ENCODE measurements around the gene TBC1D3B.
A peak's percentile ranks its signal among the peaks of the same experiment; 100 is the strongest.
"Not testable (repeated sequence)": the region's sequence is repeated elsewhere in the genome, so short reads cannot be mapped to it uniquely, and the experiment has no call there.

TBC1D3B gene

DNA sequence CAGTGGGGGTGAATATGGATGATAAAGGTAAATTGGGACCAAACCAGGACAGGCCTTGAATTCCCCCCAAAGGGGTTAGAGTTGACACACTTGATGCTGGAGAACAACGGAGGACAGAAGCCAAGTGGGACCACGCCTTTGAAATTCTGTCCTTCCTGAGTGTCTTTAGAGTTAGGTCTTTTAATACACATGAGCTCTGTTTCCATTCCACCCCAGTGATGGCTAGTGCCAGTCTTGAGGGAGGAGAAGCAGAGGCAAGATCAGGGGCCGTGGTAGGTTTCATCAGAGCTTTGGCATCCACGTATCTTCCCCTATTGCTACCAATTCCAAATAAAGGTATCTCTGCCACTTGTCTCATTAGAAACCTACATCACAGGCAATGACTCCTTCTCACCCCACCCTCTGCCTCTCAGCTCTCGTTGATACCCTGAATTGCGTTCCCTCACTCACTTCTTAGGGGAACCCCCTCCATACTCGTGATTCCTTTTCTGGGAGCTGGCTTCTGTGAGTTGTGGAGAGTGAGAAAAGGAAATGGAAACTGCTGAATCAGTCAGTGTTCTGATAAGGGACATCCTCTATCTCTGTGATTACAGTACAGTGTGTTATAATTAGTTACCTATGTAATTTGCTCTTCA, 22.5 kb upstream of the TBC1D3B start:
- peak; percentile 44 for DNase-seq

DNA sequence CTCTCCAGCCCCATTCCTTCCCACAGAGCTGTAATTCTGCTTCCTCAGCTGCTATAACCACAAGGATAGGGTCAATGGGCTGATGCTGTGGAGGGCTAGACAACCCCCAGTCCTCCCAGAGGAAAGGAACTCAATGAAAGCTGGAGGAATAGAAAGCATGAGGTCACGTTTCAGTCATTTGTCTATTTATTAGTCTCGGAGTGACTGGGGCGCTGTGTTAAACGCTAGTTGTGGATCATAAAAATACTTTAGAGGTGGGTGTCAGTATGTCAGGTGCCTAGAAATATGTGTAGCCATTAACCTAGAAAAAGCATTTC, 20.9 kb upstream of the TBC1D3B start:
- DNase-seq = no peak

DNA sequence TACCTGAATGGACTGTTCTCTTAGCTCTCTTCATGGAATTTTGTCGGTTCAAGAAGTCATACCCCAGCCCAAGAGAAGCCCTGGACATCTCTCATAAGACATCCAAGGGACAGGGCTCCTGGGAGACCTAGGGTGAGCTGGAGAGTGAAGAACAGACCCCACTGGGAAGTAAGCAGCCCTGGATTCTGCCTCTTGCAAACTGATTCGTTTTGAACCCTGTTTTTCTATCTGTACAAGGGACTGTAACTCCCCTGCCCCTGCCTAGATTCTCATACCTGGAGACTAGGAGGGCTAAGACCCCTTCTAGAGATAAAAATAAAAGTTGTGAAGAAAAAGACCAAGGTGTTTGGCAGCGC, 19.7 kb upstream of the TBC1D3B start:
- DNase-seq = no peak

DNA sequence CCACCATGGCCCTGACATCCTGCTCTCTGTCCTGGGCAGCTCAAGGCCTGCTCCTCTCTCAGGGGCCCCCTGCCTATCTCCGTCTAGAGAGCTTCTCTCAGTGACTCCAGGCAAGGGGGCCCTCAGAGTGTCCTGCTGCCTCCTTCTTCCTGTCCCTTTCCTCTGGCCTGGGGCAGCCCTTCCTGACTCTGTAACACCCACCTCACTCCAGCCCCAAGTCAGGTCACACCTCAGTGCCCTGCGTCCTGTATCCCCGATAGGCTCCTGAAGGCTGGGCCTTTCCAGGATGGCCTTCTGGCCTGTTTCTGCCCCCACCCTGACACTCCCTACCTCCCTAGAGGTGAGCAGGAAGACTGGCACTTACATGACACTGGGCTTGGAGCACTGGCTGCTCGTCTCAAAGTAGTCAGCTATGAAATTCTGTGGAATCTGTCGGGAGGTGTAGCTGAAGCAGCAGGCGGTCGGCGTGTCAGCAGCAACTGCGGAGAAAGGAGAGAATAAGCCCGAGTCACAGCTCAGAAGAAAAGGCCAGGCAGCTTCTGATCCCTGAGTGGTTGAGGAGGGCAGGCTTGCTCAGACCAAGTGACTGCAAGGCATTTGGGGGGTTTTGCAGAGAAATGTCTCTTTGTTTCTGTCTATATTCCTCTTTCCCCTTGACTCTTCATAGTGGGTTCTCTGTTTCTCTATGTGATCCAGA, 19.1 kb upstream of the TBC1D3B start:
- DNase-seq = no peak

DNA sequence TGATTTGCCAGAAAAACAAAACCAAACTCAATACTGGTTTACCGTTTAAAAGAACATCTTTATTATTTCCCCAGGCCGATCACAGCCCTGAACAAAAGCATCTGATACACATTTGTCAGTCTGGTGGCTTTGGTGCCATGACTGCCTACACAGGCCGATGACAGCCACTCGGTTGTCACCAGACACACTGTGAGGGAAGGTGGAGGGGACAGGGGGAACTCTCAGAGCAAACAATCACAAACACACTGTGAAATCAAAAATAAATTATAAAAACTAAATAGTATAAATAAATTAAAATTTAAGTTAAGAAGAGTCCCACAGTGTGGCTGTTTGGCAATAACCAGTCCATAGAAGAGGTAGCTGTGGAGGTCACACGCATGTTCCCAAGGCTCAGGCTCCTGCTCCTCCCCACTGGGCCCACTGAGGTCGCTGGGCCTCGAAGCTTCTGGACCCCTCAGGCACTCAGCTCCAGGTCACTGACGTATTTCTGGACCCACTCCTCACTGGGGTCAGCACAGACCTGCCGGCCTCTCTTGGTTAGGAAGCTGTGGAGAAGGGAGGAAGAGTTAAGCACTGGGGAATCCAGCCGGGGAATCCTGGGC, 18.5 kb upstream of the TBC1D3B start:
- not testable (repeated sequence) for DNase-seq

DNA sequence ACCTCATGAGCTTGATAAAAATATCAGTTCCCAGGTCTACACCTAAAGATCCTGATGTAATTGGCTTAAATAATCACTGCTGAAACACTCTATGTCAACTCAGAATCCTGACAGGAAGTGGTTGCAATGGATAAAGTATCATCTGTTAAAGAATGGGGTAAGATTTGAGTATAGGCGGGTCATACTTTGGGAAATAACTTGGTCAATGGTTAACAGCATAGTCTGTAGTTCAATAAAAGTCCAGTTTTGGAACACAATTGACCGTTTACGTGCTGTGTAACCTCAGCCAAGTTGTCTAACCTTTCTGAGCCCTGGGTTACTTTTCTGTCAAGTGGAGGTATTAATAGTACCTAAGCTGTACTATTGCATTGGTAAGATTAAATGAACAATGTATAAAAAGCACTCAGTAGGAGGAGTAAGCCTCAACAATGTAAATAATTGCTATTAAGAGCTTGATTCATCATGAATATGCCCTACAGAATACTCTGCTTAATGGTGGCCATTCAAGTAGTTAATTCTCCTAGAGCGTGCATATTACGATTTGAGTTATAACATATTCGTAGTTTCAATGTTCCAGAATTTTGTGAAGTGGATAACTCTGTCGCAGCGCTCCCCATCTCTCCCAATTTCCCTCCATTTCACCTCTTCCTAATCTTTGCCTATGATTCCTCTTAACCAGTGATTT, 17.9 kb upstream of the TBC1D3B start:
- DNase-seq = not testable (repeated sequence)

DNA sequence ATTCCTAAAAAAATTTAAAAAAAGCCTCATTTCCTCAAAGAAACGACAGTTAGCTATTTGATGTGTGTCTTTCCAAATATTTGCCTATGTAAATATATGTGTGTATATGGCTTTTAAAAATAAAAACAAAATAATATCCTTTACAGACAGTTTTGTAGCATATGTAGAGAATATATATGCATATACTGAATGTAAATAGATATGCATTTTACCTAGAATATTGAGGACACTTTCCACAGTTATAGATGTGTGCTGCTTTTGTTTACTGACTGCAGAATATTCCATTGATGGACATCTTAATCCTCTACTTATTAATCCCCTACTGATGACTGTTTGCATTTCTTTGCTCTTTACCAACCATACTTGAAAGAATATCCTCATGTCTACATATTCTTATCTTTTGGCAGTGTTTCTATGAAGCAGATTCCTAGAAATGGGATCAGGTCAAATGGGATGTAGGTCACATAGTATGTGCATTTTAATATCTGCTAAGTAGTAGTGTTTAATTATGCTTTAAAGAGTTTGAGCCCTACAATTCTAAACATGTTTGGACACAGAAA, 16.9 kb upstream of the TBC1D3B start:
- no peak for DNase-seq

DNA sequence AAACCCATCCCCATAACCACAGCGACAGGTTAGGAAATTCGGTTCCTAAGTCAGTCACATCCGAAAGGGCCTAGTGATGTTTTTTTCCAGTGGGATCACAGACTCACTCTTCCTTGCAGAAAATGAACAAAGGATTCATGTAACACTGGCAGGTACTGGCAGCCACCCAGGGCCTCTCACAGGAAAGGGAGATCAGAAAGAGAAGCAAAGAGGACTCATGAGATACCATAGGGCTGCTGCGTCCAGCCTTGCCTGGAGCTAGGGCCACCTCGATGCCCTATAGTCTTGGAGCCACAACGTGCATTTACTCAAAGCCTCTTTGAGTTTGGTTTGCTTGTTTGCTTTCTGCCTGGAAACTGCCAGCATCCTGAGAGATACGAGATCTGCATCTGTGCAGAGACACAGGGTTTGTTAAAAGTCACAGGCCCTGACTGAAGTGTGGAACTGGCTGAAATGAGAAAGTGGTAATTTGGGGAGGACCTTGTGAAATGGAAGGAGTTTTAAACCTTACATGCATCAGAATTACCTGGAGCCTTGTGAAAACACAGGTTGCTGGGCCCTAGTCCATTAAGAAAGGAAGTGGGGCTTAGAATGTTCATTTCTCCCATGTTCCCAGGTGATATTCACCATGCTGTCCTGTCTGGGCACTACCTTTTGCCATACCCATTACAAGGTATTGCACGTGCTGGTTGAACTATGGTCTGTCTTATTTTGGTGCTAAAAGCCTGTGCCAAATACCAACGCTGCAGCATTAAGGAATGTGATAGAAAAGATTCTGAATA, 14.3 kb upstream of the TBC1D3B start:
- DNase-seq = not testable (repeated sequence)

DNA sequence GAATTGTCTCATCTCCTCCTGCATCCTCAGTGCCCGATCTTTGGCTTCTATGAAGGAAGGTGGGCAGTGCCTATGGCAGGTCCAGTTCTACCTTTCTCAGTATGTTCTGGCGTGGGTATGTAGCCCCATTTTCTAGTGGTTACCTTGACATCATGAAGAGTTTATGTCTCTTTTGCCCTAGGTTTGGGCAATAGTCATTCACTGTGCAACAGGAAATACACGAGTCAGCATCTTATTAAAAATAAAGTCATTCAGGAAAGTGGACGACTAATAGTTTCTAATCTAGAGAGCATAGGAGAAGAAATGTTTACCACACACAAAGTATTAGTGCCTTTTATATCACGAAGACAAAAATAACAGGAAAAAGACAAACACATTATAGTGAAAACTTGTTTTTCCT, 13.6 kb upstream of the TBC1D3B start:
- not testable (repeated sequence) for DNase-seq

DNA sequence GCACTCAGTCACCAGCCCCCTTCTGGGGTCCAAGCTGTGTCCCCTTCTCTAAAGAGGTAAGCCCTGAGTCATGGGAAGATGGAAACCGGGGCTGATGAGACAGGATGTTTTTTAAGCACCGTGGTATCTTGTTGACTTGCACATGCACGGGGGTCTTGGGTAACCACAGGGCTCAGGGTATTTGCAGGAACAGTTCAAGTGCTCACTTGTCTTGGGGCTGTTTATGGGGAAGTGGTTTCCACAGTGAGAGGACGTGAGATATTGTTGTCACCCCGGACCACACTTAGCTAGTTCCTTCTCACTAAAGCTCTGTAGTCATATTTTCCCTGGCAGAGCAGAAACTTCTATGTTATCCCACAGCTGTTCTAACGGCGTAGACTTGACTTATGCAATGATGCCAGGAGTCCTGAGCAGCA, 12.5 kb upstream of the TBC1D3B start:
- peak; percentile 64 for DNase-seq

DNA sequence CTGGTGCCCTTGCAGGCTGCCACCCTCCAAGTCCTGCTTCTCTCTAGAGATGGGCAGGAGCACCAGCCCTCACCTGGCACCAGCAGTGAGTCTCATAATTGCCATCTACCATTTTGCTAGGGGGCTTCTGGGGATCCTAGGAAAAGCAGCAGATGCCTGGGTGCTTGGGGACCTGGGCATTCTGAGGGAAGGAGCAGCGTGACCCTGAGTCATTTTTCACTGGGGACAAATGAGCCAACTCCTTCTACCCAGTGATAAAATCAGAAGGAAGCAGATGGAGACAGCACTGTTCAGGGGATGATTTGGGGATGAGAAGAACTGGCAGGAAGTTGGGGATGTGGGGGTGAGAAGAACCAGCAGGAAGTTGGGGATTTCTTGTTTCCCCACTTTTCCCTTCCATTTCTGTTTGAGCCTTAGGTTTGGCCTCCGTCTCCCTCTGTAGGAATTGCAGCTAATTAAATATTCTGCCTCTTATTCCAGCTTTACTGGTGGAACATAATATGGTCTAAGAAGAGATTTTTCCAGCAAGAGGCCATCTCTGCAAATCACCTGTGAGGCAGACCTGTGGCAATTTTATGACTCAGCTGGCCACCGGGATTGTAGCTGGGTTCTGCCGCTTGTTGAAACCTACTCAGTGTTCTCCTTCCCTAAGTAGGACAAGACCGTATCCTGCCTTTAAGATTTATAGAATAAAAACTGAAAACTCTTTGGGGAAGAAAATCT, 11.7 kb upstream of the TBC1D3B start:
- DNase-seq = not testable (repeated sequence)

DNA sequence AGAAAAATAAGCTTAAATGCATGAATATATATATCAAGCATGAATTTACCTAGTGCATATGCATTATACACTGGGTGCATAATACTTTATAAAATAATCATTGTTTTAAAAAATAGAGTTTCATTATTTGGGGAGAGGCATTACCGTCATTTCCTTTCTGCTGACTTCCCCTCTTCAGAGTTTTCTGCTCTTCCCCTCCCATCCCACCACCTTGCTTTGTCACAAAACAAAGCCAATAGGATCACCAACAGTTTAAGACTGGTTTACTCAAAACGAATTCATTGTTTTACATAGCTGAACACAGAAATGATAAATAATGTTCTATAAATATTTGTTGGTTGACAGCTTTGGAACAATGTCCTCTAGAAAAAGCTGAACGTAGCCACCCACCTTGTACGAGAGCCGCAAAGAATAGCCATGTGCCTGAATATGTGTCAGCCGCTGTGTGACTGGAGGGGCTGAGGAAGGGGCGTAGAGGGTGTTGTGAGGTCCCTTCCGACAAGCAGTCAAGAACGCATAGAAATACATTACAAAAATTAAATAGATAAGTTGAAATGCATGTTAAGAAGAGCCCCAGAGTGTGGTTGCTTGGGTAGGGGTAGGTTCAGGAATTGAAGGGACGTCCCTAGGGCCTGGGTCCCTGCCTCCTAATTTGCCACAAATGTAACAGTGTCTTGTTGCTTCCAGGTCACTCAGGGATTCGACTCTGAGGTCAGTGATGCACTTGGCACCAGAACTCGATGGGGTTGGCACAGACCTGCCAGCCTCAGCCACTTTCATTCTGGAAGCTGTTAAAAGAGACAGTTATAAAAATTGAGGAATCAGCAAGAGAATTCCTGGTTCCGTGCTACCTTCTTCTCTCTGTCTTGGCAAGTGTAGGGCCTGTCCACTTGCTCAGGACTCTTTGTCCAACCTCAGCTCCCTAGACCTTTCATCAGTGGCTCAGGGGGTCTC, 10.7 kb upstream of the TBC1D3B start:
- not testable (repeated sequence) for DNase-seq

DNA sequence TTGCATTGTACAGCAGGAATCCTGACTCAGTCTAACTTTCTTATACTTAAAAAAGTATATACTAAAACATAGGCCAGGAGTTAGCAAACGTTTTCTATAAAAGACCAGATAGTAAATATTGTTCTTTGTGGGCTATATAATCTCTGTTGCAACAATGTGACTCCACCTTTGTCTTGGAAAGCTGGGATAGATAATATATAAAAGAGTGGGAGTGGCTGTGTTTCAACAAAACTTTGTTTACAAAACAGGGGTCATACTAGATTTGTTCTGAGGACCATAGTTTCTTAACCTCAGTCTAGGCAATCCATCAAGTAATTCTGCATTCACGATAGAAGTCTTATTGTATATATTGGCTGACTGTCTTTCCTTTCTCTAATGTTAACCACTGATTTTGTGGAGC, 9.0 kb upstream of the TBC1D3B start:
- DNase-seq = no peak

DNA sequence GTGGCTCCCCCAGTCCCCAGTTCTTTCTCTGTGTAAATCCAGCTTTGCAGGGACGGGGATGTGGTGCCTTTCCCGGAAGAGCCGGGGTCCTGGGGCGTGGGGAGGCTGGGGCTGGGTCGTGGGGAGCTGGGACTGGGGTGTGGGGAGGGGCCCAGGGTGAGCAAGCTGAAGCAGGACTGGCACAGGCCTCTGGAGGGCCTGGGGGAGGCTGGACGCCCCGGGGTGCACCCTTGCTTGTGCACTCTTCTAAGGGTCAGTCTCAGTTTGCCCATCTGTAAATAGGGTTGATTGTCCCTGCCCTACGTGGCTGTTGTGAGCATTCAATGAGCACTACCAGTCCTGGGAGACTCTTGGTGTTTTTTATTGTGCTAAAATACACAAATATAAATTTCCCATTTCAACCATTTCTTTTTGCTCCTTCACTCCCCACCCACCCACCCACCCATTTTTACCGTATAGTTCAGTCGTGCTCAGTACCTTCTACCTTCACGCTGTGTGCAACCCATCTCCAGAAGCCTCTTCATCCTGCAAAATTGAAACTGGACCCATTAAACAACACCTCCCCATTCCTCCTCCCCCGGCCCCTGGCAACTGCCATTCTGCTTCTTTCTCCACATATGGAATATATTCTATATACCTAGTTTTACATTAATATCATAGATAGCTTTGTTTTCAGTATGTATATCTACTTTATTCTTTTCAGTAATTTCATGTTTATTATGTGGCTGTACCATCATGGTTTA, 7.8 kb upstream of the TBC1D3B start:
- no peak for DNase-seq

DNA sequence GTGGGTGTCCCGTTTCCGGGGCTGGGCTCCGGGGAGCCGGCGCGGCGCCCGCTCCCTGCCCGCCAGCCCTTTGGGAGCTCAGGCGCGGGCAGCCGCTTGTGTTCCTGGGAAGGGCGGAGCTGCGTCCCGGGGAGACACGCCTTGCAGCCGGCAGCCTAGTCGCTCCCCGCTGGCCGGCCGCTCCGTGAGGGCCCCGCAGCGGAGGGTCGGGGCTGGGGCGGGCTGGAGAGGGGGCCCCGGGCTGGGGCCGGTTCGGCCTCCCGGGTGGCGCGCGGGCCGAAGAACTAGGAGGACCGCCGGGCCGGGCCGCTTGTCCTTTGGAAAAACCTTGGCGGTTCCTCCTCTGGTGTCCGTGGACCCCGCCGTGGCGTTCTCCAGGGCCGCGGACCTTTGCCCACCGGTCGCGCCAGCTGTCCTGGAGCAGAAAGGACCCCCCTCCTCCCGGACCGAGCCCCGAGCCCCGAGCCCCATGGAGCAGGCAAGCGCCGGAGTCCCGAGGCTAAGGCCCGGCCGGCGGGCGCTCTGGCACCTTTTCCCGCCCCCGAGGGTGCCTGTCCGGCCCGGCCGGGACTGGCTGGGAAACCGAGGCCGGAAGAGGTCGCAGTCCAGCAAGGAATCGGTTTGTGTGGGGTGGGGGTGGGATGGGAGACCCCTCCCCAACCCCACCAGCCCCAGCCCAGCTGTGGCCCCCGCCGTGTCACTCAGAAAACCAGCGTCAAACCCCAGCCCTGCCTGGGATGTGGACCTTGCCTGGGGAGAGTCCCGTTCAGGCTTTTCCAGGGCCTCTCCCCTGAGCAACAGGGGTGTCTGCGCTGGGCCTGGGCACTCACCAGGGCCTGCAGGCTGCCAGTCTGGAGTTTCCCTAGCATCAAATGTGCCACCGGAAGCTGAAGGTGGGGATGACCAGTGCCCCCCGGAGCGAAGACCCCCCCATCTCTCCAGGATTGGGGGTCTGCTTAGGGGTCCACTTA, 6.8 kb upstream of the TBC1D3B start:
- no peak for DNase-seq

DNA sequence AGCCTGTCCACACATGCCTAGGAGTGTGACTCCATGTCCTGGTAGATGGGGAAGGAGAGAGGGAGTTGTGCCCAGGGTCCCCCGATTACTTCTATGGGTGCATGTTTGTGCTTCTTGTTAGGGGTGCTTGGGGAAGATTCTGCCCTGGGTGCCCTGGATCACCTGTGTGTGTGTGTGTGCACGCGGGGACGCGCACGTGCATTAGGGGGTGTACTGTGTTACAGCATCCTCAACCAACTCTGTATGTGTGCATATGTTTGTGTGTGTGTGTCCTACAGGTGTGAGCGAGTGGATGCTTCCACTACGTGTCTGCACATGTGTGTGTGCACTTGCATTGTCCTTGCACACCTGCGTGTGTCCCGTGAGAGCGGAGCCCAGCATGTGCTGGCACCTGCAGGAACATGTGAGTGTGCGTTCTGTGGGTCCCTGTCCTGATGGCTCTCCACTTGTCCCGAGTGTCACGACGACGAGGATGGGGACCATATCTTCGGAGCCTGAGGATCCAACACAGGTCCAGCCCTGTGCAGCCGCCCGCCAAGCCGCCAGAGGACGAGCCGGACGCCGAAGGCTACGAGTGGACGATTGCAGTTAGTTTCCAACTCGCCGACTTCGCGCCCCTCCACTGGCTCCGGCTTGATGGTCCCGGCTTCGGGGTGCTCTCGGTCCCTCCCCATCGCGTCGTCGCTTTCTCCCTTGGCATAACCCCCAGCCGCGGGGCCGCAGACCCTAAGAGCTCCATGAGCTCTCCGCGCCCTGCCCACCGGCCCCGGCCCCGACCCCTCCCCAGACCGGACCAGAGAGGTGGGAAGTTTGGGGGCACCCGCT, 6.0 kb upstream of the TBC1D3B start:
- no peak for DNase-seq

DNA sequence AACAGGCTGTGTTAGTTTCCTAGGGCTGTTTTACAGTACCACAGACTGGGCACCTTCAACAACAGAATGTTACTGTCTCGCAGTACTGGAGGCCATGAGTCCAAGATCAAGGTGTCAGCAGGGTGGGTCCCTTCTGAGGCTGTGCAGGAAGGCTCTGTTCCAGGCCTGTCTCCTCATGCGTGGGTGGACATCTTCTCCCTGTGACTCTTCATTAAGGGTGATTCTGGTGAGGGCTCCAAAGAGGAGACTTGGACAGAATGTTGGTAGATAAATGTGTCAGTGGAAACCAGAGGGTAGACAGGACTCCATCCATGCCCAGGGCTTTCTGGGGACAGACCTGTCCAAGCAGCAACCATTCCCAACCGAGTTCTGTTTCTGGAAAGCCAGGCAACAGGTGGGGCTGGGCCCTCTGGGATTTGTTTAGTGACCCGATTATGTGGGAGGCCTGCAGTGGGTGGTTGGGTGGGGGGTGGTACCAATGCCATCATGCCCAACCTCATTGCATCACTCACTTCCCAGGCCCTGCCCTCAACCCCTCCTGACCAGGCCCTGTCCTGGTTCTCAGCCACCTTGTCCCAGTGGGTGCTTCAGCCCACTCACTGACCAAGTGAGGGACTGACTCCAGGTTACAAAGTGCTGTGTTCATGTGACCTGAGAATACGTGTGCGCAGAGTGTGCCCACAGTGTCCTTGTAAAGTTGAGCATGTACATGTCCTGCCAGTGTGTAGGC, 5.2 kb upstream of the TBC1D3B start:
- DNase-seq = not testable (repeated sequence)

Data from CD4-positive, alpha-beta T cell treated with Interleukin-4 for 4 hours (primary cell).